Stimulated activated CD4-positive, alpha-beta T cell treated with anti-CD3 and anti-CD28 coated beads, Interleukin-15, amount 100 ng/mL, for 24 hours (primary cell): Measurements from ENCODE around the gene RPS6KL1.

Experiments used
- DNase-seq: peaks from one replicate; pipeline ENCODE4 v3.0.0-alpha.2; 2020

The RPS6KL1 gene

GRCh38 chr14:74922752-74923401 is at the start of gene RPS6KL1:
Gene RPS6KL1 (minus strand): TSS chr14:74923260. CDS start chr14:74921541, 1,719 bp downstream.
- DNase-seq, result peak; percentile 88

DNA sequence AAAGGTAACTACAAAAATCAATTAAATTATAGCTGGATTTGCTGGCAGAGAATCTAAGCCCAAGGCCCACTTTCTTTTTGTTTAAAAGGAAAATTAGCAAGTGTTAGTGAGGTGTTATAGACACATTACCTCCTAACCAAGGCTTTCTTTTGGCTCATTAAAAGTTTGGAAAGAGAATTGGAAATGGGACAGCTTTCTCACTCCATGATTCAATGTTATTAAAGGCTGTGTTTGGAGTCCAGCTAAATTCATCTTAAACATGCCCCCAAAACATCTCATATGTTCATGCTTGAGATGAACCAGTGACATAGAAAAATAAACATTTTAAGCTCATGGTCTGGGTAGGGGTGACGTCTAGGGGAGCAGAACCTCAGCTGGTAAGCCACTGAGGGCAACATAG is 45.8 kb upstream of the RPS6KL1 start:
- DNase-seq, result no peak

GRCh38 chr14:74965486-74966153 is 42.6 kb upstream of the RPS6KL1 start:
- no peak for DNase-seq

DNA sequence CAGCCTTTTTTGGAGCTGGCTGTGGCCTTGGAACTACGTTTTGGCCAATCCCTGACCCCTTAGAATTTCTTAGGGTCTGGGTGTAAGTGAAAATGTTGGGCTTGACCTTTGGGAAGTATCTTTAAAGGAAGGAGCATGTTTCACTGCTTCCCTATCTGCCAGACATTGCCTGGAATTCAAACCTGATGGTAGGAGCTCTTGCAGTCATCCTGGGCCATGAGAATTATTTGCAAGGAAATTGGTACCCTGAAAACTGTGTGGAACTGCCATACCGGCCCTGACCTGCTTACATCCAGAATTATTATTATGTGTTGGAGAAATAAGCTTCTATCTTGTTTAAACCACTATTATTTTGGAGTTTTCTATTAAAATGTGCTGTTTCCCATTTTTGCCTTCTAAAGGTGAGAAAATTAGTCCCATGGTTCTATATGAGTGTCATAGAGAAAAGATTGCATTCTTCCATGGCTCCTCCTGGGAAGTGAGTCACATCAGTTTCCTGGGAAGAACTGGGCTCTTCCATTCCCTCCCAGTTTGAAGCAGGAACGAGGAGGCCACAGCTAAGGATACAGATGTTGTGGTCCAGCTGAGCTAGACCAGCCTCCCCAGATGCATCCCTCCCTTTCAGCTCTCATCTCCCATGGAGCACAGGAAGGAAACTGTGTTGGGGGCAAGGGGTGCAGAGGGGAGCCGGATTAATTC is 41.9 kb upstream of the RPS6KL1 start:
- no peak for DNase-seq

DNA sequence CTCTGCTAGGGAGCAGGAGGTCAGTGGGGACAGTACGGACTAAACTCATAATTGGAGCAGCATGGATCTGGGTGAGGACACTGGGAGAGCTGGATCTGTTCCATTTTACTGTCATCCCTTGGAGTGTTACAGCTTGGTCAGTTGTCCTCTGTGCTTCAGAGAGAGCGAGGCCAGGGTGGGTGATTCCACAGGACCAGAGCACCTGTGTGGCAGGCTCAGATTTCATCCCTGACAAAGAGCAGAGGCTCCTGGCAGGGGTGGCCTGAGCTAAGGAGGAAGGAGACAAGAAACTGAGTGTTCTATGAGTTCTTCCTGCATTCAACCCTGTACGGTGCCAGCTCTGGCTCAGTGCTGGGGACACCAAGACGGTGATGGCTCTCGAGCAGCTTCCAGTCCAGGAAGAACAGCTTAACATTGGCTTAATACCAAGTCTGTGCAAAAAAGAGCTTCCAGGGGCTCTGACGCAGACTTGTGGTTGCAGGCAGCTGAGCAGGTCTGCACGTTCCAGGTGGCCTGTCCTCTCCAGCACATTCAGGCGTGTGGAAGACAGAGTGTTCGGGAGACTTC is 40.7 kb upstream of the RPS6KL1 start:
- no peak for DNase-seq

GRCh38 chr14:74963178-74963704 is 40.2 kb upstream of the RPS6KL1 start:
- DNase-seq, result no peak

GRCh38 chr14:74962493-74962892 is 39.4 kb upstream of the RPS6KL1 start:
- DNase-seq, result no peak

DNA sequence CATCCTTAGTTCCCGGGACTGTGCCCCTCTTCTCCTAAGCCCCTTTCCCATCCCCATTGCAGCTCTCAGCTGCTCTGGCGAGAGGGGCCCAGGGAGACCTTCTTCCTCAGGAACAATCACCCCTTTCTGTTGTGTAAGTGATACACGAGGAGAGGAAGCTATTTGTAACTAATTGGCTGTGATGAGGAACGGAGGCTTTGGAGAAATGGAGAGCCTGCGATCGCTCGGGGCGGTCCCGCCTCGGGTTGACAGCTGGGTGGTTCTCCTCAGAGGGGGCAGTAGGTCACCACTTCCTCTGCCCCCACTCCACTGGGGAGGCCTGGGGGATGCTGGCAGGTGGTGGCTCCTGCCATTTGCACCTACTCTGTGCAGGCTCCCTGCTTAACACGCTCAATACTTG is 39.0 kb upstream of the RPS6KL1 start:
- no peak for DNase-seq

DNA sequence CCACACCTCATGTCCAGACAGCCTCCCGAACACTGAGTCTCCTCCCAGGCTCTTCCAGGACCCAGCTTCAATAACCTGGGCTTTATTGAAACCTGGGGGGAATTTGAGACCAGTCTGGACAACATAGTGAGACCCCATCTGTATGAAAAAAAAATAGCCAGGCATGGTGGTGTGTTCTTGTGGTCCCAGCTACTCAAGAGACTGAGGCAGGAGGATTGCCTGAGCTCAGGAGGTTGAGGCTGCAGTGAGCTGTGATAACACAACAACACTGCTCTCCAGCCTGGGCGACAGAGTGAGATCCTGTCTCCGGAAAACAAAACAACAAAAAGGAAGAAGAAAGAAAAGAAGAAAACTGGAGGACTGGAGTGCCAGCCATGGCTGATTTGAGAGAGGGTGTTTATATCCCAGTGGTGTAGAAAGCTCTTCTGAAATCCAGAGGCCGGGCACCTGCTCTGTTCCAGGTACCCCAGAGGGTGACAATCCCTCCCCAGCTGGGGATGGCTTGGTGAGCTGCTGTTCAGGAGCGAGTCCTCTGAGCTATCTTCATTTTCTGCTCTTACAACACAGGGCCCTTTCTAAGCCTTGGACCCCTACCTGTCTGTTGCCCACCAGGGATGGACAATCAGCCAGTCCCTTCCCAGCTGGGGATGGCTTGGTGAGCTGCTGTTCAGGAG is 38.3 kb upstream of the RPS6KL1 start:
- no peak for DNase-seq

GRCh38 chr14:74960736-74961135 is 37.7 kb upstream of the RPS6KL1 start:
- no peak for DNase-seq

- no peak for DNase-seq
Measured at GRCh38 chr14:74959596-74960180, 36.6 kb upstream of the RPS6KL1 start.

- DNase-seq, result no peak
Measured at GRCh38 chr14:74956280-74957072, 33.4 kb upstream of the RPS6KL1 start.

GRCh38 chr14:74956027-74956279 is 32.9 kb upstream of the RPS6KL1 start:
- no peak for DNase-seq

- DNase-seq, result peak; percentile 55
Measured at GRCh38 chr14:74955229-74956026, 32.4 kb upstream of the RPS6KL1 start, which contains the start of gene PGF. Gene PGF (minus strand): TSS chr14:74955597. CDS start chr14:74955242, 355 bp downstream.

GRCh38 chr14:74954947-74955228 is 31.8 kb upstream of the RPS6KL1 start:
- no peak for DNase-seq

DNA sequence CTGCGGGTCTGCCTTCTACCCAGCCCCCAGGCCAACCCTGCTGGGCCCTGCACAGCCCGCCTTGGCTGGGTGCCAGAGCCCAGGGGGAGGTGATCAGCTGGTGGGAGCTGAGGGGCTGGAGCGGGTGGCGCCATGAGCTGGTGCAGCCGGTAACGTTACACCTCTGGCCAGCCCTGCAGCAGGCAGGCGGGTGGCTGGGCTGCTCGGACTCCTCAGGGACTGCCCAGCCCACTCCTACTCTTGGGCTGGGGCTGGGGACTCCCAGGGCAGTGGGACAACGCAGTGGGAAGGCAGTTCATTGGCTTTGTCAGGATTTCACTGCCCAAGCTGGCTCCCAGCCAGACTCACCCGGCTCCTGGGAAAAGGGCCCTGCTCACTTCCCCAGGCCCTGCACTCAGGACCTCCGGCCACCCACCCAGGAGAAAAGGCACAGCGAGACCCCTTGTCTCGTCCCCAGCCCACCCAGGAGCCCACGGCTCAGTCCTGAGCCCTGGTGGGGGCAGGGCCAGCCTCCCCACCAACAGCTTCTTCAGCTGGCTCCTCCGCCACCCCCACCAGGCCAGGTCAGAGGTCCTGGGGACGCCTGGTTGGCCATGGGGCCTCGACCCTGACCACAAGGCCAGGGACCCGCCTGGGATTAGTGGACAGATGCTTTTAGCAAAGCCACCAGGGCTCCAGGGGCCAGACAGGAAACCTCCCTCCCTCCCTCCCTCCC is 31.3 kb upstream of the RPS6KL1 start:
- no peak for DNase-seq

GRCh38 chr14:74953686-74954085 is 30.6 kb upstream of the RPS6KL1 start:
- DNase-seq, result no peak

DNA sequence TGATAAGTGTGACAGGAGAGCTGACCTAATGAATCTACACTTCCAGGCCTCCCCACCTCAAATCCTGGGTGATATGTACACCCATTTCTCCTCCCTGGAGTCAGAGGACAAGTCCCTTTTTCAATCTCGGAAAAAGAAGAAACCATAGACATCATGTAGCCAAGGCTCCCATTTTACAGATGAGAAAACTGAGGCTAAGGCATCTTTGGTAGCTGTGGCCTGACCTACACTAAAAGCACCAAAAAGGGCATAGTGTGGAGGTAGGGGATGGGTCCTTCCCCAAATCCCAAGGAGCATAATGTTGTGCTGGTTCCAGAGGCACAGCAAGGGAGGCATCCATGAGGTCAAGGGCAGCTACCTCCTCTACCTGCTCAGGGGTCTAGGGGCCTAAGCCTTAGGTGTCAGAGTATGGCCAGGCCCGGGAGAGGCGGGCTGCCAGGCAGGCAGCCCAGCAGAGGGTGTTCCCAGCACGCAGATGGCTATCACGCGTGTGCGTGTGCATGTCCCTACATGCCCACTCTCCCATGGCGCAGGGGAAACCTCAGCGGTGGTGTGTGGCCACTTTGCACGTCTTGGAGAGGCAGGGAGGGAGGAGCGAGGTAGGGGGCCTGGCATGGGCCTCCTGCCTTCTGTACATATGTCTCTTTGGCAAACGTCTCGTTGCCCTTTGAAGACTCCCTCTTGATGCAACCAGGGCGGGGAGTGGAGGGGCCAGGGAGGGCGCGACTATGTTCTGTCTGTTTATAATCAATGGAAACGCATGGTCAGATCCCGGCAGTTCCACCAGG is 29.8 kb upstream of the RPS6KL1 start:
- no peak for DNase-seq

DNA sequence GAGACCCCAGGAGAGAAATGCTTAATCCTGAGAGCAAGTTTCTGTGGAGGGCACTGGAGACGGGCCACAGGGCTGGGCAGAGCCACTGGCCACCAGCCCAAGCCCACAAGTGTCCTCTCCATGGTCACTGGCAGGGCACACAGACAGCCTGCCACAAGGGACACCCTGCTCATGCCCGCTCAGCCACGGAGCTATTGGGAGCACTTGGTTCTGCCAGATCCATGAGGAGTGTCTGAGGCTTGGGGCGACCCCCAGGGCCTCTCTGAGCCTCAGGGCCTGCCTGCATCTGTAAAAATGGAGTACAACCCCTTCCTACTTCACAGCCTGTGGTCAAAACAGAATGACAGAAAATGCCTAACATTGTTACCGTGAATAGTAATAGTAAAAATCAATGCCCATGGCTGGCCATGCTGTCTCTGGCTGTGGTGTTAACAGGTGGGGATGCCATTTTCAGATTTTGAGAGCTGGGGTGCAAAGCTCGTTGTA is 29.2 kb upstream of the RPS6KL1 start:
- no peak for DNase-seq
